GM12872 (cell line): Measurements from ENCODE around the gene UBR3.

Experiments
- TF ChIP-seq, protein P1 (sequence below): IDR thresholded peaks from 3 replicates; pipeline ENCODE4 v1.5.1; 2011; ENCODE audit warnings: low read depth, mild to moderate bottlenecking, low read length, moderate library complexity; ENCODE audit not compliant: insufficient read depth

The UBR3 gene

DNA sequence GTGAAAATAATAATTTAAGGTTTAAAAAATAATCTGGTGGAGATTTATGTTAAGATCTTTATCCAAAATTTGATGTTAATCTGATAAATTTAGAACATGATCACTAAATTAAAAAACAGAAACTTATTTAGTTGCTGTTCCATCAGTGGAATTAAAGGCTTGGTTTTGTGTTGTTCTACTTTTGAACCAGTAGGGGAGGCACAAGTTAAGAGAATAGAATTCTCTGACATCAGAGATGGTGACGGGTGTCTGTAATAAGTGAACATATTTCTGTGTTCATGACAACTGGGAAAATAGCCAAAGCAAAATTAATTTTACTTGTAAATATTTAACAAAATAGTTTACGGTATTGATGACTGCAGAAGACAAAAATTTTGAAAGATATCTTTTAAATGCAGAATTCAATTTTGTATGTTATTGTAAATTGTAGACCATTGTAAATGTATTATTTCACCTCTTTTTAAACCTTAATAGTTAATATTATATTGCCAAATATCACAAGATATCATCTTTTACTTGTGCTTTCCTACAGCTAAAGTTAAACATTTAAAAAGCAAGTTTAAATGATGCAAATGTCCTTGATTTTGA lies 106.0 kb downstream of the UBR3 start:
- TF ChIP-seq, protein P1, sequence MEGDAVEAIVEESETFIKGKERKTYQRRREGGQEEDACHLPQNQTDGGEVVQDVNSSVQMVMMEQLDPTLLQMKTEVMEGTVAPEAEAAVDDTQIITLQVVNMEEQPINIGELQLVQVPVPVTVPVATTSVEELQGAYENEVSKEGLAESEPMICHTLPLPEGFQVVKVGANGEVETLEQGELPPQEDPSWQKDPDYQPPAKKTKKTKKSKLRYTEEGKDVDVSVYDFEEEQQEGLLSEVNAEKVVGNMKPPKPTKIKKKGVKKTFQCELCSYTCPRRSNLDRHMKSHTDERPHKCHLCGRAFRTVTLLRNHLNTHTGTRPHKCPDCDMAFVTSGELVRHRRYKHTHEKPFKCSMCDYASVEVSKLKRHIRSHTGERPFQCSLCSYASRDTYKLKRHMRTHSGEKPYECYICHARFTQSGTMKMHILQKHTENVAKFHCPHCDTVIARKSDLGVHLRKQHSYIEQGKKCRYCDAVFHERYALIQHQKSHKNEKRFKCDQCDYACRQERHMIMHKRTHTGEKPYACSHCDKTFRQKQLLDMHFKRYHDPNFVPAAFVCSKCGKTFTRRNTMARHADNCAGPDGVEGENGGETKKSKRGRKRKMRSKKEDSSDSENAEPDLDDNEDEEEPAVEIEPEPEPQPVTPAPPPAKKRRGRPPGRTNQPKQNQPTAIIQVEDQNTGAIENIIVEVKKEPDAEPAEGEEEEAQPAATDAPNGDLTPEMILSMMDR: peak; percentile 77

DNA sequence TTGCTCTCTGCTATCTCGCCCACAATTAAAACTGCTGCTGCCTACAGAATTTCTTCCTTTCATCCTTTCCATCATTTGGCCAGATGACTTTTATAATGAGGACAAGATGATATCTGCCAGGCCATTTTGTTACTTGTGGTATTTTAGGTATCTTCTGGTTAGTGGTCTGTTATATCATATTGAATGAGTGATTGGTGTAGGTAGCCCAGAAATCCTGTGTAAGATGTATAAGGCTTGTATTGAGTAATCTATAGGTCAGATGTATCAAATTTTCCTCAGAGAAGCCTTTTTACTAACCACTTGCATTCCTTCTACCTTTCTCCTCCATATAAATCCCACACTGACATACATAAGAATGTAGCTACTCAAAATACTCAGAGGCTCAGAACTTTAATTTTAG lies 118.3 kb downstream of the UBR3 start:
- TF ChIP-seq, protein P1: no peak

DNA sequence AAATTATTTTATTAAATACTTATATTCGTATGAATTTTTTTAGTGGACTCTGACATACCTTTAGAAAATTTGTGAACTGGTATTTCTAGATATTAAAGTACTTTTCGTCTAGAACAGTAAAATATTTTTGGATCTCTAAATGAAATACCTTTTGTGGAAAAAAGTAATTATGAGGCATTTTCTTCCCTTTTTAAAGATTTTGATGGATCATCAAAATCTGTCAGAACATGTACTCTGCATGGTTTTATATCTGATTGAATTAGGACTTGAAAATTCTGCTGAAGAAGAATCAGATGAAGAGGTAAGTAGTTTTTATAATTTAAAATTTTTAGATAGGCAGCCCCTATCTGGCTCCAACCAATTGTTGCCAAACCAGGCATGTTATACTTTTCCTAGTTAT lies 118.8 kb downstream of the UBR3 start:
- TF ChIP-seq, protein P1: no peak

DNA sequence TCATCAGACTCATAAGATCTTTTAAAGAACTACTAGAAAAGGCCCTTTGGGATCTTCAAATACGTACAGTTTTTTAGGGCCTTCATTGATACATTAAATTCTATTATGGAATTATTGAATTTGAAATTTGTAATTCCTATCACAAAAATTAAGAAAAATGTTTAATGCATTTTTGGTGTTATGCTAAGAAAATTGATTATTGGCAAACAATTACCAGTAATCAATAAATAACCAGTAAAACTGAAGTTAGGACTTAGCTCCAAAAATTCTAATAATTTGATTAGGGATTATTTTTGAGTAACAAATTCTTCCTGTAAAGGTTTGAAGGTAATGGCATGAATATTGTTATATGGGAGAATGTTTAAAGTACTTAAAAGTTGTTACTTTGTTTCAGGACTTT lies 119.3 kb downstream of the UBR3 start:
- TF ChIP-seq, protein P1: no peak

DNA sequence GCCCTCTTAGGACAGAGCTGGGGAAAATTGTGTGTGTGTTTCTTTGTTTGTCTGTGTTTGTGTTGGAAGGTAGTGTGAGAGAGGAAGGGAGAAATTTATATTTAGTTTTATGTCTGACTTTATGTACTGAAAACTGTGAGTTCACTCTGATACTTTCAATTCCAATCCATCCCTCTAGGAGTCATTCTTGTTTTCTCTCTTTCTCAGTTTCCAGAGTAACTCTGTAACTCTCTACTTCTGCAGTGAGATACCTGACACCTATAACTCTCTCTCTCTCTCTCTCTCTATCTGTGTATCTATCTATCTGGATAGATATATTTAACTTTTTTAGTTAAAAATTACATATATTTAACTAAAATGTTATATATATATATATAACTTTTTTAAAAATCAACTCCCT lies 128.7 kb downstream of the UBR3 start:
- TF ChIP-seq, protein P1: no peak

DNA sequence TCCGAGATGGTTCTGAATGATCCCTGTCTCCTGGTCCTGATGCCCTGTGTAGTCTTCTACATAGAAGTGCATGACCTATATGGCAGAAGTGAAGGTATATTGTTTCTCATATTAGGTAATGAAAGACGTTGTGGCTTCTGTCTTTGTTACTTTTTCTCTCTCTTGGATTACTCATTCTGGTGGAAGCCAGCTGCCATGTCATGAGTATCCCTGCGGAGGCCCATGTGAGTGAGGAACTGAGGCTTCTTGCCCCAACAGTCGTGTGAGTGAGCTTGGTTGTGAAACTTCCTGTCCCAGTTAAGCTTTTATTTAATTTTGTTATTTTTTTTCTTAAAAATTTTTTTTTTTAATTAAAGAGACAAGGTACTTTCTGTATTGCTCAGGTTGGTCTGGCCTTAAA lies 134.7 kb downstream of the UBR3 start:
- TF ChIP-seq, protein P1: no peak

DNA sequence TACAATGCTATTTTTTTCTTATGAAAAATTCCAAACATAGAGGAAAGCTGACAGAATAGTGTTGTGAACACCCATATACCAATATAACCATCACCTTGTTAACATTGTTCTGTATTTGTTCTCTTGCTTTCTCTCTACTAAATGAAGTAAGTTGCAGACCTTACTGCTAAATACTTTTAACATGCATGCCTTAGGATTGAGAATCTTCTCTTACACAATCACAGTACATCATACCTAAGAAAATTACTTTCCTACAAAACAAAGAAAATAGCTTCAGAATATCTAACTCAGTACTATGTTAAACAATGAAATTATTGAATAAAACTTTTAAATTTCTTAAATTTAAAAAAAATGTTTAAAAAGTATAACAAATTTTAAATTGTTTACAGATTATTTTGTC lies 136.5 kb downstream of the UBR3 start:
- TF ChIP-seq, protein P1: no peak

DNA sequence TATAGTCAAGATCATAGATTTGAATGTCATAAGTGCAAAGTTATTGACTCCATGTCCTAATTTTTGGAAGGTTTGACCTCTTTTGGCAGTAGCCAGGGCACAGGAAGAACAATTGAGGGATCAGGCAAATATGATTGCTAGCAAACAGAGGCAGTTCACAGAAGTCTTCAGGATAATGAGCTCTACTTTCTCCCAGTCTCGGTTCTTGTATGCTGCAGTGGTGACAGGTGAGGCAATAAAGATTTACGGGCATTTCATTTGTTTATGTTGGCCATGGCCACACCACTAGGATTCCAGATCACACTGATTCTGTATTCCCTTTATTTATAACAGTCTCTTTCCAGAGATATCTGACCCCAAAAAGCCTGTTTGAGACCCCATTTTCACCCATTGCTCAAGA lies 137.5 kb downstream of the UBR3 start:
- TF ChIP-seq, protein P1: no peak
